ENCODE results near the gene IL27RA.

The IL27RA gene

DNA sequence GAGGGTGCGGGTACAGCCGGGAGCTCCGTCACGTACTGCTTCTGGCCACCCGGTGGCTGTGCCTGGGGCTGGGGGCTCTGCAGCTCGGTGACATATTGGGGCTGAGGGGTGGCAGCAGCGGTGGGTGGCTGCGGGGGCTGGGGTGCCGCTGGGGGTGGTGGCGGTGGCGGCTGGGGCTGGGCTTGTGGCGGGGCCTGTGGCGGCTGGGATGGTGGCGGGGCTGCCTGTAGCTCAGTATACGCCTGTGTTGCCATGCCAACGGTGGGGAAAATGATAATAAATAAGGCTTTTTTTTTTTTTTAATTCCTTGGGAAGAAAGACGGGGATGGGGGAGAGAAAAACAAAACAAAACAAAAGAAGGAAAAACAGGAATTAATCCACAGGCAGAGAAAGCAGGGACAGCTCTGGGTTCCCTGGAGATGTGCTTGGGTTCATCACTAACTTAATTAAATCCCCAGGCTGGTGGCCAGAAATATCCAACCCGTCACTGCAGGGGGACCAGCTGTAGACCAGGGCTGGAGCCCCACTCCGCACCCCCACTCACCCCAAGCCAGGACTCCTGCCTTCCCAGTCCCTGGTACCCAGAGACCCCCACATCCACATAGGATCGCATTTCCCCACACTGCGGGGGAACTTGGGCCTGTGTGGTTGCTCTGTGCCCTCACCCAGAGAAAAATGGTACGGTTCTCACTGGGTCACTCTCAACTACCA lies 37.8 kb upstream of the IL27RA start:
- no peak for DNase-seq (ENCODE audit: low read depth)
- TF ChIP-seq, protein P1, sequence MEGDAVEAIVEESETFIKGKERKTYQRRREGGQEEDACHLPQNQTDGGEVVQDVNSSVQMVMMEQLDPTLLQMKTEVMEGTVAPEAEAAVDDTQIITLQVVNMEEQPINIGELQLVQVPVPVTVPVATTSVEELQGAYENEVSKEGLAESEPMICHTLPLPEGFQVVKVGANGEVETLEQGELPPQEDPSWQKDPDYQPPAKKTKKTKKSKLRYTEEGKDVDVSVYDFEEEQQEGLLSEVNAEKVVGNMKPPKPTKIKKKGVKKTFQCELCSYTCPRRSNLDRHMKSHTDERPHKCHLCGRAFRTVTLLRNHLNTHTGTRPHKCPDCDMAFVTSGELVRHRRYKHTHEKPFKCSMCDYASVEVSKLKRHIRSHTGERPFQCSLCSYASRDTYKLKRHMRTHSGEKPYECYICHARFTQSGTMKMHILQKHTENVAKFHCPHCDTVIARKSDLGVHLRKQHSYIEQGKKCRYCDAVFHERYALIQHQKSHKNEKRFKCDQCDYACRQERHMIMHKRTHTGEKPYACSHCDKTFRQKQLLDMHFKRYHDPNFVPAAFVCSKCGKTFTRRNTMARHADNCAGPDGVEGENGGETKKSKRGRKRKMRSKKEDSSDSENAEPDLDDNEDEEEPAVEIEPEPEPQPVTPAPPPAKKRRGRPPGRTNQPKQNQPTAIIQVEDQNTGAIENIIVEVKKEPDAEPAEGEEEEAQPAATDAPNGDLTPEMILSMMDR (IDR thresholded peaks at IDR 0.05; ENCODE audit: low read depth, low read length, missing control alignments): no peak
- H3K4me3 ChIP-seq (ENCODE audit: low read depth, low read length): no peak overlapping the region

DNA sequence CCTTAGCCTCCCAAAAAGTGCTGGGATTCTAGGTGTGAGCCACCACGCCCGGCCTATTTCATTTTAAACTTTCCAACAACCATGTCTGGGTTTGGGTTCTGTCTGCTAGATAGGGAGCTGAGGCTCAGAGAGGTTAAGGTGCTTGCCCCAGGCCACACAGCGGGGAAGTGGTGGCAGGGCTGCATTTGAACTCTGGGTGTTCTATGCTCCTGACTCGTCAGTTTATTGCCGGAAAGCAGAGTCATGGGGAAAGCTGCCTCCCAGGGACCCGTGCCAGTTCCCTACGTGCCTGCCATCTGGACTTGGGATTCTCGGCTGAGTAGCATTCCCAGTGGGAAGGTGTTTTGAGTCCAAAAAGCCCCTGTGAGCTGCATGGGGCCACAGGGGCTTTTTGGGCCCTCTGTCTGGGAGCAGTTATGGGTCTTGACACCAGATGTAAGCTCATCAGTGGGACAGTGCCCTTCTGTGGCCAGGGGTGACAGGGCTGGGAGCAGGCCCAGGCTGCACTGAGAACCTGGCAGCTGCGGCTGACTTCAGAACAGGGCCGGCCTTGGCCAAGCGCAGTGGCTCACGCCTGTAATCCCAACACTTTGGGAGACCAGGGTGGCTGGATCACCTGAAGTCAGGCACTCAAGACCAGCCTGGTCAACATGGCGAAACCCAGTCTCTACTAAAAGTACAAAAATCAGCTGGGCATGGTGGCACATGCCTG lies 36.4 kb upstream of the IL27RA start:
- no peak for DNase-seq (ENCODE audit: low read depth)
- H3K4me3 ChIP-seq (ENCODE audit: low read depth, low read length): no peak overlapping the region
- TF ChIP-seq, protein P1 (IDR thresholded peaks at IDR 0.05; ENCODE audit: low read depth, low read length, missing control alignments): no peak

DNA sequence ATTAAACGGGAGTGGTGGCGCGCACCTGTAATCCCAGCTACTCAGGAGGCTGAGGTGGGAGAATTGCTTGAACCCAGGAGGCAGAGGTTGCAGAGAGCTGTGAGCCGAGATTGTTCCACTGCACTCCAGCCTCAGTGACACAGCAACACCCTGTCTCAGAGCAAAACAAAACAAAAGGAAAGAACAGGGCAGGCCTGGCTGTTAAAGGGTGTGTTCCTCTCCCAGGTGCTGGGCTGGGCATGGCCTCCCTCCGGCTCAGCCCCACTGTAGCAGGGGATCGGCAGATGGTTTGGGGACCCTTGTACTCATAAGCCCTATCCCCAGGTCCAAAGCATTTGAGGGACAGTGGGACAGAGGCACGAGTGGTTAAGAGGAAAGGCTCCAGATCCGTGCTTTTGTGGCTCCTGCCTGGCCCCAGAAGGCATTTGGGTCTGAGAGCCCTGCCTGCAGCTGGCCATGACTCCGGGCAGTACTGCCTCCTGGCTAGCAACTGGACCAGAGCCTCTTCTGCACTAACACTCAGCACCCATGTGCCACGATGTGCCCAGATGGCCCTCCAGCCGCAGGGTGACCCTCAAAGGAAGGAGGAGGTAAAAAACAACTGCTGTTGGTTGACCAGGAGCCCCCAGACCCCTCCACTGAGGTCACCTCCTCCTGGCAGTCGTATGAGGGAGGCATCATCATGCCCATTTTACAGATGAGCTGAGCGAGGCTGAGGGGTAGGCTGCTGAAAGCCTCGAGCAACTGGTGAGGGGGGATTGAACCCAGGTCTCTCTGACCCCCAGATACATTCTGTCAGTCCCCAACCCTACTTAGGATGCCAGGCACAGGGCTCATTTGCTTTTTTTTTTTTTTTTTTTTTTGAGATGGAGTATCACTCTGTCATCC lies 35.4 kb upstream of the IL27RA start:
- DNase-seq (ENCODE audit: low read depth): no peak
- TF ChIP-seq, protein P1 (IDR thresholded peaks at IDR 0.05; ENCODE audit: low read depth, low read length, missing control alignments): no peak
- H3K4me3 ChIP-seq (ENCODE audit: low read depth, low read length): no peak overlapping the region

DNA sequence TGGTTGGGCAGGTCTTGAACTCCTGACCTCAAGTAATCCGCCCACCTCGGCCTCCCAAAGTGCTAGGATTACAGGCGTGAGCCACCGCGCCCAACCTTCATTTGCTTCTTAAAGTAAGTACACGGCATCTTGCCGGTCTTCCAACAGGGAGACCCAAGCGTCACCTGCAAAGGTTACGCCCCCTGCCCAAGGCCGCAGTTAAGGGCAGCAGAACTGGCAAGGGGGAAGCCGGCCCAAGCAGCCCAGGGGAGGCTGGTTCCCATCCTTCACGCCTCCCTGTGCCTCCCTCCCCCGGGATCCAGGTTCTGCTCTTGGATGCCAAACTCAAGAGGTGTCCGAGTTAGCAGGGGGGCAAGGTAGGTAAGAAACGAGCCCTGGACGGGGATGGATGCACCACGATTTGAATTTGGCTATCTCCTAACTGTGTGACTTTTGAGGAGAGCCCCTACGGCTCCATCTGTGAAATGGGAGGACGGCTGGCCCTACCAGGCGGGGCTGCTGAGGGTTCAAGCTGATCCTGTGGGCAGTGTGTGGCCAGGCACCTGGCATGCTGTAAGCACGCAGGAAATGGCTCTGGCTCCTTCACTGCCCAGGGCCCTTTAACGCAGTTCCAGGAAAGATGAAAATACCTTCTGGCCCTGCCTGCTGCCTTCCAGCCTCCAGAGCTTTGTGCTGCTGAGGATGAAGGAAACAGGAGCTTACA lies 34.5 kb upstream of the IL27RA start:
- no peak overlapping the region for H3K4me3 ChIP-seq (ENCODE audit: low read depth, low read length)
- TF ChIP-seq, protein P1 (IDR thresholded peaks at IDR 0.05; ENCODE audit: low read depth, low read length, missing control alignments): no peak
- DNase-seq (ENCODE audit: low read depth): no peak

DNA sequence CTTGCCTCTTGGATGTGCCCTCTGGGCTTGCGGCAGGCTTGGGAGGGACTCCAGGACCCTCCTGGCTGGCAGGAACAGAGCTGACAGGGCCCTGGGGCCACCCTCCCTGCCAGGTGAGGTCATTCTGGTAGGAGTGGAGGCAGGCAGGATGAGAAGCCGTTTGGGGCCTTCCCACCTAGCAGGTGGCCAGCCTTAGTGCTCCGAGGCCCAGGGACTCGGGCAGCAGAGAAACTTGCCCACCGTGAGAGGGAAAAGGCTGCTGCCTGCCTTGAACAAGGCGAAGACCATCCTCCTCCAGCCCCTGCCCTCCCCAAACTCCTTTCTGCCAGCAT lies 34.0 kb upstream of the IL27RA start:
- H3K4me3 ChIP-seq (ENCODE audit: low read depth, low read length): no peak overlapping the region
- TF ChIP-seq, protein P1 (IDR thresholded peaks at IDR 0.05; ENCODE audit: low read depth, low read length, missing control alignments): no peak
- no peak for DNase-seq (ENCODE audit: low read depth)

DNA sequence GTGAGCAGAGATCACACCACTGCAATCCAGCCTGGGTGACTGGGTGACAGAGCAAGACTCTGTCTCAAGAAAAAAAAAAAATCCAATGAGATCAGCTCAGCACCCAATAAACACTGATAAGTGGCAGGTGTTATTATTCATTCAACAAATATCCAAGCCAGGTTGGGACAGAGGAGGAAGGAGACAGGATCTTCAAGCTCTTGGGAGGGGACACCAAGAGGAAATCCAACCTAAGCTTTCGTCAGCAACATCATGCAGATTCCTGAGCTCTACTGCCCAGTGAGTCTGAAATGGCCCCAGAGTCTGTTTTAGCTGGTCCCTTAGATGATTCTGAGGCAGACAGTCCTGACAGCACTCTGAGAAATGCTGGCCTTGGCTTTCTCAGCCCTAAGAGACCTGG lies 33.1 kb upstream of the IL27RA start:
- no peak for DNase-seq (ENCODE audit: low read depth)
- TF ChIP-seq, protein P1 (IDR thresholded peaks at IDR 0.05; ENCODE audit: low read depth, low read length, missing control alignments): no peak
- no peak overlapping the region for H3K4me3 ChIP-seq (ENCODE audit: low read depth, low read length)
